Adipose tissue (tissue), 3 donors: ENCODE results near the gene MCM6. TPM values are rescaled to one million over a fixed set of nuclear protein-coding genes. Genes with fewer than 3 reads are reported as not detected.
"Not testable (repeated sequence)": the region's sequence is repeated elsewhere in the genome, so short reads cannot be mapped to it uniquely, and the experiment has no call there.

Experiments used
- H3K27ac ChIP-seq: one replicate; pipeline ENCODE4 v1.5.1; 2013; ENCODE audit warnings: low read depth, low read length
- WGBS, 3 donors: extraction: QIAGEN DNeasy Blood & Tissue Kit; methylation state at CpG; one replicate each; pipeline ENCODE4 v1.1.7; 2013; 5-methylcytosine and 5-hydroxymethylcytosine counted together
- polyA plus RNA-seq, 3 donors: library from polyadenylated mRNA; stranded (reverse); fragments of 200-250 nt; gene quantifications; one replicate each; pipeline ENCODE4 v1.2.3, GENCODE V29; 2013
- donor health status: healthy with polysubstance abuse.
- donor health status: Bipolar disorder and iron deficiency.
- donor health status: healthy.

The MCM6 gene
- polyA plus RNA-seq, 3 donors = 2.4 to 8.0 (median 7.3) TPM

DNA sequence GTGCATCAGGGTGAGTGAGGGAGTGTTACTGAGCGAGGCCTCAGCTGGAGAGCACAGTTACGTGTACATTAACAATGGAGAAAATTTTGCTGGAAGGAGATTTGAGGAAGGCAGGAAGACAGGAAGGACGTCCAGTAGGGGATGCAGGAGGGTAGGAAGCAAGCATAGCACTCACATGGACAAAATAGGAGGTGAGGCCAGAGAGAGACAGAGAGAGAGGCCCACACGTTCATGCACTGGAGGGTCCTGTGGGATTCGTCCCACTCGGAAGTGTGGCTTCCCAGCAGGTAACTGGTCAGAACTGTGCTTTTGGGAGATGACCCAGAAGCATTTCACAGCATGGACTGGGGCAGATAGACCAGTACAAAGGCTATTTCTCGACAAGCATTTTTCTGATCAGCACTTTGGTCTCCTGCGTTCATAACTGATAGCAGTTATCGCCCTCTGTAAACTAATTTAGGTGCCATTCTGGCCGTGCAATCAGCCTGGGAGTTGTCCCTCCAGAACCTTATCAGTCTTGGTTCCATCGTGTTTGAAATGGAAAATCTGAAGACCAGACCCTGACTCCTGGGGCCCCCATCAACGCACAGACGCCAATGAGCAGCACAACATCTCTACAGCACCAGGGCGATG, 44.9 kb downstream of the MCM6 start:
- 61 to 82% (median 81%) methylated on average over 14 of the region's 14 CpGs for WGBS, 3 donors
- no peak overlapping the region for H3K27ac ChIP-seq

DNA sequence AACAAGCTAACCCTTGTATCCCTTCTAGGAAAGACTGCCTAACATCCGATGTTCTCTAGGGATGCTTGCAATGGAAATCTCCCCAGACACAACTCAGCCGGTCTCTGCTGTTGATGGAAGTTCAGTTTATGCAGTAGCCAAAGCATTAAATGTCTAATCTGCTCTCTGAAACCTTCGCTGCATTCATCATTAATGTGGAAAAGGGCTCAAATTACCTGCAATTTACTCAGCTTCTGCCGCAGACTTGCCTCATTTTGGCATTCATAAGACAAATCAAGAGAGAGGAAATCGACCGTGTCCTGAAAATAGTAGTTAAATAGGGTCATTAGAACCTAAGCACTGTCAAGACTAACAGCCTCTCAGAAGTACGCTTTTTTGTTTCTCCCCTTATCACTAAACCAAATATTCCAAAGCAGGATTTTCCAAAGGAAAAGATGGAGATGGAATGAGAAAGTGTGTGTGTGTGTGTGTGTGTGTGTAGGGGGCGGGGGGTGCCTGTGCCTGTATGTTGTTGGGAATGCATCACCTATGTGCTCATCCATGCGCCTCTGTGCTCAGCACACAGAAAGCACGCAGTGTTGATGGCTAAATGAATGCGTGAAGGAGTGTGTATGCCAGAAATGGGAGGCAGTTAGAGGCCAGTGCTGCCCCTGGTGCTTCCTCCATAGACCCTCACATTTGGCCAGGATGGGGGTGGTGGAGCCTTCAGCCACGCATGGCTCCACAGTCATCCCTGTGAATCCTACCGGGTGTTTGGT, 46.7 kb downstream of the MCM6 start:
- WGBS, 3 donors = 79 to 90% (median 83%) methylated on average over 13 of the region's 13 CpGs
- H3K27ac ChIP-seq = no peak overlapping the region

DNA sequence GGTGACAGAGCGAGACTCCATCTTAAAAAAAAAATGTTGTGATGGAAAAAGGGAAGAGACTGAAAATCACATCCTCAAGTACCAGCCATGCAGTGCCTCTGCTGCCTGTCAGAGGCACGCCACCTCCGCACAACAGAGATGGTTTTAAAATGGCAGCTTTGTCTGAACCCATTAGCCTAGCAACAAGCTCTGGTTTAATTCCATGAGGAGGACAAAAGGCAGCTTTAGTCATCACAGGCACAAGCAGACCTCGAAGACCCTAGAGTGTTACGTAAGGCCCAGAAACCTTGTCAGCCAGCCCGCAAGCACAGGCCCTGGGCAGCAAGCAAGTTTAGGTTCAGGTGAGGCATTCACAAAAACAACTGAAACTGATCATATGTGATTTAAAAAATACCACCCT, 49.7 kb downstream of the MCM6 start:
- H3K27ac ChIP-seq = no peak overlapping the region
- 91 to 96% (median 92%) methylated on average over 6 of the region's 6 CpGs for WGBS, 3 donors

- WGBS, 3 donors = 34 to 44% (median 40%) methylated on average over 8 to 11 of the region's 11 CpGs
- no peak overlapping the region for H3K27ac ChIP-seq
These were observed 50.6 kb downstream of the MCM6 start for GRCh38 chr2:135825550-135826176.

GRCh38 chr2:135825131-135825530, 51.1 kb downstream of the MCM6 start:
- H3K27ac ChIP-seq = no peak overlapping the region
- 77 to 87% (median 85%) methylated on average over 9 of the region's 9 CpGs for WGBS, 3 donors

- 85 to 92% (median 89%) methylated on average over 1 of the region's 1 CpG for WGBS, 3 donors
These were observed 53.4 kb downstream of the MCM6 start for GRCh38 chr2:135822855-135823254.

DNA sequence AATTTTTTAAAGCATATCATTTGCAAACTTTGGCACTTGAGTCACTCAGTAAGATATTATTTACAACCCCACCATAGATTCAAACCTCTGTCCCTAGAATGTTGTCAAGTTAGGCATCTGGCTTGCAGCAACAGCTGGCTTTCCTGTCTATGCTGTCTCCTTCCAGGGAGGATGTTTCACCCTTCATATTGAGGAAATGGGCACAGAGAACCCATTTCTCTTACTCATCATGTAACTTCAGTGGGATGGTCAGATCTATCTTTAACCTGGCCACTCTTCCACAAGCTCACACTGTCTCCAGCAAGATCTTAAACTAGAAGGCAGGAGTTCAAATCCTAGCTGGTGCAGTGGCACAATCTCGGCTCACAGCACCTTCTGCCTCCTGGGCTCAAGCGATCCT, 55.1 kb downstream of the MCM6 start:
- no peak overlapping the region for H3K27ac ChIP-seq
- WGBS, 3 donors = 88 to 96% (median 93%) methylated on average over 2 of the region's 2 CpGs

More at GRCh38 chr2:135822855-135823254, 53.4 kb downstream of the MCM6 start:
- H3K27ac ChIP-seq = no peak overlapping the region

DNA sequence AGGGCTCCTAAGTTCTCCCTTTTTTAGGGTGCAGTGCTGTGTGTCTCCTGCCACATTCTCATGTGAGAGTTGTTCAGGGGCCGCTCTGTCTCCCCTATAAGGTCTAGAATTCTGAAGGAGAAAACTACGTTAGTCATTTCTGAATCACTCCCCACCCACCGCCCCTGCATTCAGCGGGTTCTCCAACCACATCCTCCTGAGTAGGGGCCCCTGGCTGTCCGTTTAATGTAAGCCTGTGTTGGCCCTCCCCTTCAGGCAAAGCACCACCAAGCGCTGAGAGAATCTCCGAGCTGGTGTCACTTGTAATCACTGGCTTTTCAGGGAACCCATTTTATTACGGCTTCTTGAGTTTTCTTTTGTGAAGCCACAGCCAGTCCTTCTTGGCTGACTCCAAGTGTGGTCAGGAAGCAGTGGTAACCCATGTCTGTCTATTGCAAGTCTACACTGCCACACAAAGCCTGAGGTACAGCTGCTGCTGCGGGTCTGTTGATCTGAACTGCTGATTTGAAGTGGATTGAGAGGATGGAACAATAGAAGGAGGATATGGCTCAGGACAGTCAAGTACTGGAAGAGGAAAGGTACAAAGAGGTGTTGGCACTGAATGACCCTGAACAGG, 56.1 kb downstream of the MCM6 start:
- WGBS, 3 donors = 37 to 62% (median 50%) methylated on average over 9 of the region's 9 CpGs
- H3K27ac ChIP-seq = no peak overlapping the region

- WGBS, 3 donors = 71 to 82% (median 75%) methylated on average over 8 of the region's 8 CpGs
- H3K27ac ChIP-seq = no peak overlapping the region
These were observed 57.2 kb downstream of the MCM6 start for GRCh38 chr2:135818937-135819610.

- 59 to 70% (median 68%) methylated on average over 4 of the region's 4 CpGs for WGBS, 3 donors
- H3K27ac ChIP-seq = no peak overlapping the region
These were observed 58.3 kb downstream of the MCM6 start for GRCh38 chr2:135817951-135818350.

- H3K27ac ChIP-seq = no peak overlapping the region
- 87 to 90% (median 87%) methylated on average over 18 of the region's 18 CpGs for WGBS, 3 donors
These were observed 58.8 kb downstream of the MCM6 start for GRCh38 chr2:135817466-135817865.

GRCh38 chr2:135815269-135815668, 61.0 kb downstream of the MCM6 start:
- no peak overlapping the region for H3K27ac ChIP-seq
- WGBS, 3 donors = 75 to 82% (median 79%) methylated on average over 3 of the region's 3 CpGs

GRCh38 chr2:135812907-135813511, 63.2 kb downstream of the MCM6 start:
- WGBS, 3 donors = 43 to 92% (median 84%) methylated on average over 2 of the region's 2 CpGs
- no peak overlapping the region for H3K27ac ChIP-seq

GRCh38 chr2:135807874-135808273, 68.4 kb downstream of the MCM6 start:
- not testable (repeated sequence) for H3K27ac ChIP-seq
- WGBS, 3 donors = 88 to 94% (median 90%) methylated on average over 3 of the region's 3 CpGs

GRCh38 chr2:135803278-135803677, 73.0 kb downstream of the MCM6 start:
- no peak overlapping the region for H3K27ac ChIP-seq
- 39 to 94% (median 86%) methylated on average over 2 of the region's 2 CpGs for WGBS, 3 donors

DNA sequence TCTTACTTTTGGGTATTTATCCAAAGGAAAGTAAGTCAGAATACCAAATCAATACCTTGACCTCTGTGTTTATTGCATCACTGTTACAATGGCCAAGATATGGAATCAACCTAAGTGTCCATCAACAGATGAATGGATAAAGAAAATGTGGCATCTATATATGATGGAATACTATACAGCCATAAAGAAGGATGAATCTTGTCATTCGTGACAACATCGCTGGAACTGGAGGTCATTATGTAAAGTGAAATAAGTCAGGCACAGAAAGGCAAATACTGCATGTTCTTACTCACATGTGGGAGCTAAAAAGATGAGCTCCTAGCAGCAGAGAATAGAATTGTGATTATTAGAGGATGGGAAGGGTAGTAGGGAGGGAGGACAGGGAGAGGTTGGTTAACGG, 73.9 kb downstream of the MCM6 start:
- no peak overlapping the region for H3K27ac ChIP-seq
- WGBS, 3 donors = 65 to 66% (median 65%) methylated on average over 3 of the region's 3 CpGs

- WGBS, 3 donors = 85 to 89% (median 86%) methylated on average over 9 of the region's 9 CpGs
- H3K27ac ChIP-seq = no peak overlapping the region
These were observed 75.5 kb downstream of the MCM6 start for GRCh38 chr2:135800513-135801460.
